ENCODE results near the gene ABCF1.
A peak's percentile ranks its signal among the peaks of the same experiment; 100 is the strongest.

ABCF1 gene

DNA sequence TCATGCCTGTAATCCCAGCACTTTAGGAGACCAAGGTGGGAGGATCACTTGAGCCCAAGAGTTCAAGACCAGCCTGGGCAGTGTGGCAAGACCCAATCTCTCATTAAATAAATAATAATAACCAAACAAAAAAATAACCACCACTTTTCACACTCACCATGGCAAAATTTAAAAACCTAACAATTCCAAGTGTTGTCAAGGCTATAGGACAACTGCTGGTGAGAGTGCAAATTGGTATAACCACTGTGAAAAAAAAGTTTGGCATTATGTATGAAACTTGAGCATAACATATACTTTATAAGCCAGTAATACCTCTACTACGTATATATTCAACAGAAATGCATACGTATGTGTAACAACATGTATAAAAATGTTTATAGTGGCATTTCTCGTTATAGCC, 10.3 kb upstream of the ABCF1 start:
- no peak for DNase-seq

DNA sequence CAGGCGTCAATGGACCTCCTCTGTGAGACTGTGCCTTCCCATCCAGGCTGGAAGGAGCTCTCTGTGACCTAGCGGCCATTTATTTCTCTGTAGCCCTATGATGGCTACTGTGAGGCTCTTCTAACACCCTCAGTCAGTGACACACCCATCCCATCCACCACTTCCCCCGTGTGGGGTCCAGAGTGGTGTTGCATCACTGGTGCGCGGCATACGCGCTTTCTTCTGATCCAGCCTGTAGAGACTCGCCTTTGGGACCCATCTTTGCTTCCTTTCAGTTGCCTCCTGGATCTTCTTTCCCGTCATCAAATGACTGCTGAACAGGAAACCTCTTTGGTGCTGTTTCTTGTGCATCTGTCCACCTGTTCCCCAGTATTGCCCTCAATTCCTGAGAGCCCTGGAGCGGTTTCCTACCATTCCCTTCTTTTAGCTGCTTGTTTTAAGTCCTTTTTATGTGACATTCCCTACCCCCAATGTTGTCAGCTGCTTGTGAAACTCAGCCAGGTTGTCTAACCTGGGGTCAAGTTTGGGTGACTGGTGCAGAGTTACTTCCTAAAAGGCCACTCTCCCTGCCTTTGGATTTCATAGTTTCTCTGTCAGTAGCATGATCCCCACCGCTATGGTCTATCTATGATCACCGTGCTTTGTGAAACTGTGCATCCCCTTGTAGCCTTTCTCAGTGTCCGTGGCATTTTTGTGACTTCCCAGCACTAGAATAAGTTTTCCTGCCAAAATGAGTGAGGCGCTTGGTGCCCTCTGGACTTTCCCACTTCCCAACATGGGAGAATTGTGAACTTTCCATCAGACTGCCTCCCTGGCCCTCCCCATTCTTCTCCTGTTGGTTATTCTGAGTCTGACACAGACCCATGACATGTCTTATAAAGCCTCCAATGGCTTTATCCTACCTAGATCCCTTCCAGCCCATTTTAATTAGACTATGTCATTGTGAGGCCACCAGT, 8.5 kb upstream of the ABCF1 start:
- no peak for DNase-seq

- no peak for DNase-seq
Measured at GRCh38 chr6:30564114-30564513, 7.1 kb upstream of the ABCF1 start.

DNA sequence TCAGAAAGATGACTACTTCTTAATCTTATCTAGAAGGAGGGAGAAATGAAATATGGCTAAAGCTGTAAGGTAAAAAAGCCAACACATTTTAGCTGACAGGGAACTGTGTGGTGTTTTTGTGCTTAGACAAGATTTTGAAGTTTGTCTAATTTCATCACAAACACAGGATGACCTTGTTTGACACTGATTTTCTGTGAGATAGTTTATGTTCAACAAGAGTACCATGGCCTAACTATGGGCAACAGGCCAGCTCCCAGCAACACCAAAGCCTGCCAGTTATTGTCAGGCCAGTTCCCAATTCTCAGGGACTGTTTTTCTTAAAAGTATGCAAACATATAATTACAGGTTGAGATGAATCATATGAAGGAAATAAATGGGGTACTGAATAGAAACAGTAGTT, 5.5 kb upstream of the ABCF1 start:
- no peak for DNase-seq

DNA sequence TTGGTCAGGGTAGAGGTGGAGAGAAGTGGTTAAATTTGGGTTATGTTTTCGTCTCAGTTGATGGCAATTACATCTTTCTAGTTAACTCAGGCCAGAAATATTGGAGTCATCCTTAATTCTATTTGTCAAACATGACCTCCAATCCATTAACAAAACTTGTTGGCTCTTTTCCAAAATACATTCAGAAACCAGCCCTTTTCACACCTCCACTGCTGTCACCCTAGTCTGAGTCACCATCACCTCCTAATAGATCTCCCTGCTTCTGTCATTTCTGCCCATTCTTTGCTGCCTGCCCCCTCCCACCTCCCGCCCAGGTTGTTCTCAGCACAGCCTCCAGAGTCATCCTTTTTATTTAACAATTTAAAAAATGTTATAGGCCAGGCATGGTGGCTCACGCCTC, 3.0 kb upstream of the ABCF1 start:
- peak; percentile 32 for DNase-seq

DNA sequence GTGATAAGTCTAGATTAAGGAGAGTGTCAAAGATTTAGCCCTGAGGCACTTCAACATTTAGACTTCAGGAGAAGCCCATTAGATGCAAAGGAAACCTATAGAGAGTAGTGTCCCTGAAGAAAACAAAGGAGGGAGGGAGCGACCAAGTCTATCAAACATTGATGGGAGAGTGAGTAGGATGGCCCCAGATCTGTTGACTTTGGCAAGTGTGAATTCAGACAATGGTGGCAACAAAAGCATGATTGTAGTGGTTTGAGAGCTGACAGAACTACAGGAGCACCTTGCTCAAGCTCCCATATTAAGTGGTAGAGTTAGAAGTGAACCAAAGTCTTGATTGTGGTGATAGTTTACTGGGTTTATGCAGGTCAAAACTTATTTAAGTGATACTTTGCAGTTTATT, 979 bp upstream of the ABCF1 start:
- DNase-seq = no peak

DNA sequence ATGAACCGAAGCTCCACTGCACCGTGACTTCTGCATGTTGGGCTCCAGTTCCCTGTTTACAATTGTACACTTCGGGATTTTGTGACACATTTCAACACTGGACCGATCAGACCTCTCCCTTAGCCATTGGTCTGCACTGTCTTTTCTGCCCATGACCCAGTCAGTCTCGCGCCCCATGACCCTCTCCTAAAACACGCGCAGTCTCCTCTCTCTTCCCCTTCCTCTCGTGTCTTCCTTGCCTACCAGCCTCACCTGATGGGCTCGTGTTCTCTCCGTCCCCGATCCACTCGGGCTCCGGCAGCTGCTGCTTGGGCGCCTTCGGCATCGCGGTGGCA, 535 bp upstream of the ABCF1 start:
- DNase-seq = no peak

GRCh38 chr6:30571762-30572082, 480 bp downstream of the ABCF1 start:
- DNase-seq = no peak

DNA sequence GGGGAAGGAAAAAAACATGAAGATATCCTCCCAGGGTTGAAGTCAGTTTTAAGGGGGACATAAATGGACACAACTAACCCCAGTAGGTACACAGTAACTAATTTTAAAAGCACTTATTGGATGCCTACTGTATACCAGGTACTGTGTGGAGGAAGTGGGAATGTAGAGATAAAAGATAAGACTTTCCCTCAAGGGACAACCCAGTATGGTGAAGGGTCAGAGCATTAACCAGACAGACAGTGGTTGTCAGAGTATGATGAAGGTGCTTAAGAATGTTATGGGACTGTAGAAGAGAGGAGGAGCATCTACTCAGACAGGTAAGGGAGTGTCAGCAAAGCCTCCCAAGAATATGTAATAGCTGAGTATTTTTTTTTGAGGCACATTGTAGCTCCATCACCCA, 906 bp downstream of the ABCF1 start:
- no peak for DNase-seq

GRCh38 chr6:30573113-30573512, 1.9 kb downstream of the ABCF1 start:
- DNase-seq = no peak

DNA sequence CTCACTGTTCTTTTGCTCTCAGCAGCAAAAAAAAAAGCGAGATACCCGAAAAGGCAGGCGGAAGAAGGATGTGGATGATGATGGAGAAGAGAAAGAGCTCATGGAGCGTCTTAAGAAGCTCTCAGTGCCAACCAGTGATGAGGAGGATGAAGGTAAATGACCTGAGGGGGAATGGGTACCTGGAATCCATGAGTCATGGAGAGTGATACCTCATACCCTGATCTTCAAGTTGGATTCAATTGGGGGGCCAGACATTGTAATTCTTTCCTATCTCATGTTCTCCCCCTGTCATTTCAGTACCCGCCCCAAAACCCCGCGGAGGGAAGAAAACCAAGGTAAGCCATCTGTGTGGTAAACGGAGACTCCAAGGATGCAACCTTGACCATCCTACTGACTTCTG, 6.8 kb downstream of the ABCF1 start:
- no peak for DNase-seq

DNA sequence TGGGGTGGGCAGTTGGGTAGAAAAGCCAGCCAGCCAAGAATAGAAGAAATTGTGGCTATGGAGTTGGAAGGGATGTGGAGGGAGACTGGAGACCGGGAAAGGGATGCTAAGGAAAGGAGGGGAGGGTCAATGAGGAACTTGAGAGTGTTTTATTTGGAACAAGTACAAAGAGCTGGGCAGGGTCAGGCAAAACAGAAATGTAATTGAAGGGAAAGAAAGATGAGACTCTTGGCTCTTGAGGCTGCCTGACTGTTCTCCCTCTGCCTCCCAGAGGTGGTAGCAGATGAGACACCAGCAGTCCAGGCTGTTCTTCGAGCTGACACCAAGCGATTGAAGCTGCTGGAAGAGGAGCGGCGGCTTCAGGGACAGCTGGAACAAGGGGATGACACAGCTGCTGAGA, 12.7 kb downstream of the ABCF1 start:
- no peak for DNase-seq

- DNase-seq = no peak
Measured at GRCh38 chr6:30589754-30590358, 18.6 kb downstream of the ABCF1 start.

DNA sequence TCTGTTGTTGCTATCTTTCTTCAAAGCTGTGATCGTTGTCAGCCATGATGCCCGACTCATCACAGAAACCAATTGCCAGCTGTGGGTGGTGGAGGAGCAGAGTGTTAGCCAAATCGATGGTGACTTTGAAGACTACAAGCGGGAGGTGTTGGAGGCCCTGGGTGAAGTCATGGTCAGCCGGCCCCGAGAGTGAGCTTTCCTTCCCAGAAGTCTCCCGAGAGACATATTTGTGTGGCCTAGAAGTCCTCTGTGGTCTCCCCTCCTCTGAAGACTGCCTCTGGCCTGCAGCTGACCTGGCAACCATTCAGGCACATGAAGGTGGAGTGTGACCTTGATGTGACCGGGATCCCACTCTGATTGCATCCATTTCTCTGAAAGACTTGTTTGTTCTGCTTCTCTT, 19.3 kb downstream of the ABCF1 start:
- no peak for DNase-seq

GRCh38 chr6:30591008-30591407, 19.8 kb downstream of the ABCF1 start:
- no peak for DNase-seq

- no peak for DNase-seq
Measured at GRCh38 chr6:30592287-30592686, 21.0 kb downstream of the ABCF1 start.

DNA sequence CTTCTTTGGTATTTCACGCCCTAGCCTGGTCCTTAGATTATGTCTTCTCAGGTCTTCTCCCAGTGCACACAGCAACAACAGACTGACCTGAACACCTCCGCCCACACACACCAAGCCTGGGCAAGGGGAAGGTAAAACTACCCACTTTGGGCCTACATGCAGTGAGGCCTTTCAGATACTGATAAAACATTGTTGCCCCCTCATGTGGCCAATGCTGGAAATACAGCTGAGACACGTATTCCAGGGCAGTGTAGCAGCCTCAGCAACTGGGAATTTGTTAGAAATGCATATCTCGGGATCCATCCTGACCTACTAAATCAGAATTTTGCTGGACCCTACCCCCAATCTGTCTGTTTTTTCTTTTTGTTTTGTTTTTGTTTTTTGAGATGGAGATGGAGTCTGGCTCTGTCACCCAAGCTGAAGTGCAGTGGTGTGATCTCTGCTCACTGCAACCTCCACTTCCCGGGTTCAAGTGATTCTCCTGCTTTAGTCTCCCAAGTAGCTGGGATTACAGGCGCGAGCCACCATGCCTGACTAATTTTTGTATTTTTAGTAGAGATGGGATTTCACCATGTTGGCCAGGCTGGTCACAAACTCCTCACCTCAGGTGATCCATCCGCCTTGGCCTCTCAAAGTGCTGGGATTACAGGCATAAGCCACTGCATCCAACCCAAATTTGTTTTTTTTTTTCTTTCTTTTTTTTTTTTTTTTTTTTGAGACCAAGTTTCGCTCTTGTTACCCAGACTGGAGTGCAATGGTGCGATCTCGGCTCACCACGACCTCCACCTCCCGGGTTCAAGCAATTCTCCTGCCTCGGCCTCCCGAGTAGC, 26.3 kb downstream of the ABCF1 start:
- peak; percentile 62 for DNase-seq

GRCh38 chr6:30598912-30599624, 27.8 kb downstream of the ABCF1 start:
- no peak for DNase-seq

- no peak for DNase-seq
Measured at GRCh38 chr6:30599625-30600324, 28.5 kb downstream of the ABCF1 start.

GRCh38 chr6:30600451-30600961, 29.3 kb downstream of the ABCF1 start:
- no peak for DNase-seq

- DNase-seq = no peak
Measured at GRCh38 chr6:30601436-30601814, 30.2 kb downstream of the ABCF1 start.

Measured in COR-L47 (cell line).